Adipose tissue (tissue), 3 donors: ENCODE measurements around the gene GLRX5. TPM values are rescaled to one million over a fixed set of nuclear protein-coding genes. Genes with fewer than 3 reads are reported as not detected.
"Not testable (repeated sequence)": the region's sequence is repeated elsewhere in the genome, so short reads cannot be mapped to it uniquely, and the experiment has no call there.

ENCODE experiments used
- H3K27ac ChIP-seq: one replicate; pipeline ENCODE4 v1.5.1; 2013; ENCODE audit warnings: low read depth, low read length
- WGBS, 3 donors: extraction: QIAGEN DNeasy Blood & Tissue Kit; methylation state at CpG; one replicate each; pipeline ENCODE4 v1.1.7; 2013; 5-methylcytosine and 5-hydroxymethylcytosine counted together
- polyA plus RNA-seq, 3 donors: library from polyadenylated mRNA; stranded (reverse); fragments of 200-250 nt; gene quantifications; one replicate each; pipeline ENCODE4 v1.2.3, GENCODE V29; 2013
- donor health status: healthy with polysubstance abuse.
- donor health status: Bipolar disorder and iron deficiency.
- donor health status: healthy.

GLRX5 gene
- polyA plus RNA-seq, 3 donors: 19.8 to 41.1 (median 38.3) TPM

- WGBS, 3 donors: 76 to 93% (median 77%) methylated on average over 3 of the region's 3 CpGs
- no peak overlapping the region for H3K27ac ChIP-seq
Observed at GRCh38 chr14:95569440-95569839, 34.6 kb downstream of the GLRX5 start.

DNA sequence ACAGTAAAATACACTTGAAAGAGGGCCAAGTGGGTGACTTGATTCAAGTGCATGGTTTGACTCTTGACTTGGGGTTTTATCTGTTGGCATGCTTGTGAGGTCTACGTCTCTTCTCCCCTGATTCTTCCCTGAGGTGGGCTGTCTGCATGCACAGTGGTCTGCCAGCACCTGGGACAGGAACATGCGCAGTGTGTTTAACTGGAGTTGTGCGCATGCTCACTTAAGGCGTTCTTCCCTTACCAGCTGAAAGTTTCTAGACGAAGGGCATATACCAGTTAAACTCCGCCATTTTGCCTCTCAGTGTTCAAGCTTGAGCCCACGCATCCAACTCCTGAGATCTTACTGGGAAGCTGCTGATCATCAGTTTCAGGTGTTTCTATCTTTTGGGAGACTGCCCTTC, 38.5 kb downstream of the GLRX5 start:
- WGBS, 3 donors: 95 to 98% (median 97%) methylated on average over 7 of the region's 7 CpGs

DNA sequence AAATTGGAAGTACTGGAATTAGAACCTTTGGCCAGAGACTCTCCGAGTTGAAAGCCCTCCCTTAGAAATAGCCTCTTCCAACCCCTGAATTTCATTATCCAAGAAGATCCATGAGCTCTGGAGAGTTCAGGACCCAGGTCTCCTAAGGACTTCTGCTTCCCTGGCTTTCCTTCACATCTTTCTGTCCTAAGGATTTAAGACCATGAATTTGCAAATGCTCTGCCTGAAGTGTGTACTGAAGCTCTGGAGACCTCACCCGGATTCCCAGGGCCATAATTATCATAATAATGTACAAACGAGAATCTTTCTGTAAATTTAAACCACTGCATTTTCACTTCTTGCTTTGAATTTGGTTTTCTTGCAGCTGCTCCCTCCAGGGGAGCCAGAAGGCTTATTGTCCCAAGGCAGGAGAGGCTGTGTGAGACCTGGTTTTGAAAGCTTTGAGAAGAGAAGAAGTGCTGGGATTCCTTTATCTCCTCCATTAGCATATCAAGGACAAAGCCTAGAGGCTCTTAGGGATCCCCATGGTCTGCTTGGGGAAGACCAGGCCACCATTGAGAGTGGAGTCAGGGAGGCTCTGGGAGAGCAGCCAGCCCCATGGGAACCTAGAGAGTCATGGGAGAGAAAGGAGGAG, 41.1 kb downstream of the GLRX5 start:
- no peak overlapping the region for H3K27ac ChIP-seq
- 49 to 54% (median 50%) methylated on average over 3 of the region's 3 CpGs for WGBS, 3 donors

More for the DNA sequence above, 38.5 kb downstream of the GLRX5 start:
- H3K27ac ChIP-seq: no peak overlapping the region

GRCh38 chr14:95577067-95577800, 42.4 kb downstream of the GLRX5 start:
- H3K27ac ChIP-seq: no peak overlapping the region
- 76 to 83% (median 81%) methylated on average over 12 of the region's 12 CpGs for WGBS, 3 donors

GRCh38 chr14:95577870-95578269, 43.0 kb downstream of the GLRX5 start:
- 6 to 10% (median 9%) methylated on average over 3 of the region's 3 CpGs for WGBS, 3 donors
- no peak overlapping the region for H3K27ac ChIP-seq

GRCh38 chr14:95583836-95584617, 49.2 kb downstream of the GLRX5 start:
- not testable (repeated sequence) for H3K27ac ChIP-seq
- 82 to 85% (median 83%) methylated on average over 8 of the region's 8 CpGs for WGBS, 3 donors

DNA sequence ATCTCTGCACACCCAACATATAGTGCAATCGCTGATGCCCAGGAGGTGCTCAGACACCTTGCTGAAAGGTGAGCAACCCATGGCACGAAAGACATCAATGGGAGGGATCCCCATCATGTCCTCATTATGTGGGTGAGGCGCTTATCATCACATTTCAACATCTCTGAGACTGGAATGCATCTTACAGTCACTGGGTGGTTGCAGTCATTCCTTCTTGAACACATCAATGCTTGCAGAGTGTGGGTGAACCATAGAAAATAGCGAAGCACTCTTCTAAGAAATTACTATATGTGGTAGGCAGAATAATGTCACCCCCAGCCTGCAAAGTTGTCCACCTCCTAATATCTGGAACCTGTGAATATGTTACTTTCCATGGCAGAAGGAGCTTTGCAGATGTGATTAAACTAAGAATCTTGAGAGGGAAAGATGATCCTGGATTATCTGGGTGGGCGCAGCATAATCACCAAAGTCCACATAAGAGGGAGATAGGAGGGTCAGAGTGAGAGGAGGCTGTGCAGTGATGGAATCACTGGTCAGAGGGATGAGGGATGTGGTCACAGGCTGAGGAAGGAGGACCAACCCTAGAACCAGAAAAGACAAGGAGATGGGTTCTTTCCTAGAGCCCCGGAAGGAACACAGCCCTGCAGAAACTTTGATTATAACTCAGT, 51.2 kb downstream of the GLRX5 start:
- H3K27ac ChIP-seq: no peak overlapping the region
- WGBS, 3 donors: 75 to 78% (median 77%) methylated on average over 6 of the region's 6 CpGs

GRCh38 chr14:95591182-95591581, 56.3 kb downstream of the GLRX5 start:
- H3K27ac ChIP-seq: not testable (repeated sequence)
- 89 to 94% (median 90%) methylated on average over 3 of the region's 3 CpGs for WGBS, 3 donors

Other genes with a start within 250 kb of the GLRX5 start
- gene CLMN, start 215.1 kb upstream of the GLRX5 start, polyA plus RNA-seq: 10 to 100 TPM; 11.0 to 25.0 (median 19.7) TPM
- gene SYNE3, start 18.4 kb upstream of the GLRX5 start, polyA plus RNA-seq: 10 to 100 TPM in 2 of 3 donors, 1 to 10 TPM in 1; 1.7 to 27.8 (median 24.5) TPM
- gene TCL1B, start 151.4 kb downstream of the GLRX5 start, polyA plus RNA-seq: not detected
- gene TCL1A, start 179.1 kb downstream of the GLRX5 start, polyA plus RNA-seq: 1 to 10 TPM in 1 of 3 donors, under 1 TPM in 1, not detected in 1; 0.46 to 1.4 TPM